ENCODE measurements around the gene UBL4A.
"Not testable (repeated sequence)": the region's sequence is repeated elsewhere in the genome, so short reads cannot be mapped to it uniquely, and the experiment has no call there.

UBL4A gene

DNA sequence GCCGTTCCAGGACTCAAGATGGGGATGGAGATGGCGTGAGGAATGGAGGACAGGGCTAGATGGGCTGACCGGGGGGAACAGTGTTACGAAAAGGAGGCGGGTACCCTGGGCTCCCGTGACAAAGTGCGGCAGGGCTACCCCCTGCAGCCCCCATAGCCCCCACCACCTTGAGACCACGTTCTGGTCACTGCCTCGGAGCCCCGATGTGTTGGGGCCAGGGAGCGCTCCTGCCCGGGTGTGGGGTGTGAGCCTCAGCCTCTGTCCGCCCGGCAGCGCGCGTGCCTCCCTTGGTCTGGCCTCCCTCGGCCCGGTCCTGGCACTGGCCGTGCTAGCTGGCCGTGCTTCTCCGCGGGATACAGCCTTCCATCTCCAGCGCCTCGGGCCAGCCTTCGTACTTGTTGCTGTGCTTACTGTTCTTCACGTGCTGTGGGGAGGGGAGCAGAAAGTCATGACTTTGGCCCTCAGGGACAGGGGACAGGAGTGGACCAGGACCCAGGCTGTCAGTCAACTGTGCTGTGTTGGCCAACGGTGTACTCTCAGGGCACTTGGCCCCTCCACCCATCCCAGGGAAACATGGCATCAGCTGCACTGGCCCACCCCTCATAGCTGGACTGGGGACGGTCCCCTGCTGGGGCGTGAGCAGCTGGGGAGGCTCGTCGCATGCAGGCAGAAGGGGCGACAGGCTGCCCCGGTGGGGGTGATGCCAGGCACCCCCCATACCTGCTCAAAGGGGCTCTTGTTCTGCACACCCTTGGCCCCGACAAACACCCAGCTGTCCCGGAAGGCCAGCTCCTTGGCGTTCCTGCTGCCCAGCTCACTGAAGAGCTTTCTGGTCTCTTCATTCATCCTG, 20.3 kb upstream of the UBL4A start:
- Mint-ChIP-seq H3K27ac (no peak overlapping the region), H3K9me3 (peaks cover 18% of the 10 kb centered on the region), H3K36me3 (ENCODE audit: low read depth) (peaks cover 31% of the 10 kb centered on the region), H3K4me3 (no peak overlapping the region), H3K27me3 (ENCODE audit: low read depth) (peaks cover 3% of the 10 kb centered on the region), H3K4me1 (no peaks in the 10 kb centered on the region)
- TF ChIP-seq, protein P1, sequence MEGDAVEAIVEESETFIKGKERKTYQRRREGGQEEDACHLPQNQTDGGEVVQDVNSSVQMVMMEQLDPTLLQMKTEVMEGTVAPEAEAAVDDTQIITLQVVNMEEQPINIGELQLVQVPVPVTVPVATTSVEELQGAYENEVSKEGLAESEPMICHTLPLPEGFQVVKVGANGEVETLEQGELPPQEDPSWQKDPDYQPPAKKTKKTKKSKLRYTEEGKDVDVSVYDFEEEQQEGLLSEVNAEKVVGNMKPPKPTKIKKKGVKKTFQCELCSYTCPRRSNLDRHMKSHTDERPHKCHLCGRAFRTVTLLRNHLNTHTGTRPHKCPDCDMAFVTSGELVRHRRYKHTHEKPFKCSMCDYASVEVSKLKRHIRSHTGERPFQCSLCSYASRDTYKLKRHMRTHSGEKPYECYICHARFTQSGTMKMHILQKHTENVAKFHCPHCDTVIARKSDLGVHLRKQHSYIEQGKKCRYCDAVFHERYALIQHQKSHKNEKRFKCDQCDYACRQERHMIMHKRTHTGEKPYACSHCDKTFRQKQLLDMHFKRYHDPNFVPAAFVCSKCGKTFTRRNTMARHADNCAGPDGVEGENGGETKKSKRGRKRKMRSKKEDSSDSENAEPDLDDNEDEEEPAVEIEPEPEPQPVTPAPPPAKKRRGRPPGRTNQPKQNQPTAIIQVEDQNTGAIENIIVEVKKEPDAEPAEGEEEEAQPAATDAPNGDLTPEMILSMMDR (IDR thresholded peaks at IDR 0.05; ENCODE audit: unreplicated experiment in 3 of 3) = no peak

DNA sequence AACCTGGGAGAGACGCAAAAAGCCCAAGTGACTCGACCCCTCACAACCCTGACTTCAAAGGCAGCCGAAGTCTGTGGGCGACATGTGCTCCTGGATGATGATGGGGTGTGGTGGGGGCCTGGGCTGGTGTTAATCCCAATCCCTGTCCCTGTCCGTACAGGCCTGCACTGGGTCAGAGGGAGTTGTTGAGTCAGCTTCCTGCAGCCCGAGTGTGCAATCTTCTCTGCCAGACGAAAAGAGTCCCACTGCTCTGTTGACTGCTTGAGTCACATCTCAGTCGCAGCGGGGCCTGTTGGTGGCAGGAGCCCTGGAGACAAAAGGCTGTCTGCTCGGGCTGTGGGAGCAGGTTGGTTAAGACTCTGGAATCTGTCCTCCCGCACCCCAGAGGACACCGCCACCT, 19.3 kb upstream of the UBL4A start:
- no peaks in the 10 kb centered on the region for H3K4me1 Mint-ChIP-seq
- H3K9me3 Mint-ChIP-seq = peaks cover 16% of the 10 kb centered on the region
- TF ChIP-seq, protein P1 (IDR thresholded peaks at IDR 0.05; ENCODE audit: unreplicated experiment in 3 of 3) = no peak
- H3K36me3 Mint-ChIP-seq (ENCODE audit: low read depth) = peaks cover 26% of the 10 kb centered on the region
- no peak overlapping the region for H3K27ac Mint-ChIP-seq
- H3K27me3 Mint-ChIP-seq (ENCODE audit: low read depth) = peaks cover 3% of the 10 kb centered on the region
- H3K4me3 Mint-ChIP-seq = no peak overlapping the region

DNA sequence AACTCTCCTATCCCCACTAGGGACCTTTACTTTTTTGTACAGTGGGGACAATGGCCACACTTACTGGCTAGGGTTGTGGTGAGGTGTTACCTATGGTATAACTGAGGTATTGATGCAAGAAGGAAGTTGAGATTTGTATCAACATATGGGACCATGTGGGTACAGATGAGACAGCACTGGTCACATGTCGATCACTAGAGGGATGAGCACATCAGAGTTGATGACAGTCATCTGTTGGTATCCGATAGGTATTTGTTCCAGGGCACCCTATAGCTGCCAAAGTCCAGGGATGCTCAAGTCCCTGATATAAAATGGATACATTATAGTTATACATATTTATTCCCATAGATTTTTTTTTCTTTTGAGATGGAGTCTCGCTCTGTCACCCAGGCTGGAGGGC, 16.6 kb upstream of the UBL4A start:
- Mint-ChIP-seq H3K9me3 (peaks cover 9% of the 10 kb centered on the region), H3K4me3 (no peak overlapping the region), H3K27me3 (ENCODE audit: low read depth) (no peaks in the 10 kb centered on the region), H3K4me1 (no peaks in the 10 kb centered on the region), H3K36me3 (ENCODE audit: low read depth) (peaks cover 10% of the 10 kb centered on the region), H3K27ac (no peak overlapping the region)
- TF ChIP-seq, protein P1 (IDR thresholded peaks at IDR 0.05; ENCODE audit: unreplicated experiment in 3 of 3) = no peak

DNA sequence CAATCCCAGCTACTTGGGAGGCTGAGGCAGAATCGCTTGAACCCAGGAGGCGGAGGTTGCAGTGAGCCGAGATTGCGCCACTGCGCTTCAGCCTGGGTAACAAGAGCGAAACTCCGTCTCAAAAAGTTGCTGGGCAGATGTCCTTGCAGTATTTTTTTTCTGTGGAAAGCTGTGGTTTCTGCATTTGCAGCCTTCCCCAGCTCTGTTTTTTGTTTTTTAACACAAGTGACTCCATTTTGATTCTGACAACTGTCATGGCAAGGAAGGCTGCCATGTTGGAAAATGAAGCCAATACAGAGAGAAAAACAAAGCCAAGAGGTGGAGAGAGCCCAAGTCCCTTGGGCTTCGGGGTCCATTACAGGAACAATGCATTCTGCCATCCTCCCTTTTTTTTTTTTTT, 15.7 kb upstream of the UBL4A start:
- TF ChIP-seq, protein P1 (IDR thresholded peaks at IDR 0.05; ENCODE audit: unreplicated experiment in 3 of 3) = no peak
- H3K36me3 Mint-ChIP-seq (ENCODE audit: low read depth) = peaks cover 10% of the 10 kb centered on the region
- no peak overlapping the region for H3K4me3 Mint-ChIP-seq
- no peaks in the 10 kb centered on the region for H3K27me3 Mint-ChIP-seq (ENCODE audit: low read depth)
- no peaks in the 10 kb centered on the region for H3K4me1 Mint-ChIP-seq
- peaks cover 9% of the 10 kb centered on the region for H3K9me3 Mint-ChIP-seq
- no peak overlapping the region for H3K27ac Mint-ChIP-seq

DNA sequence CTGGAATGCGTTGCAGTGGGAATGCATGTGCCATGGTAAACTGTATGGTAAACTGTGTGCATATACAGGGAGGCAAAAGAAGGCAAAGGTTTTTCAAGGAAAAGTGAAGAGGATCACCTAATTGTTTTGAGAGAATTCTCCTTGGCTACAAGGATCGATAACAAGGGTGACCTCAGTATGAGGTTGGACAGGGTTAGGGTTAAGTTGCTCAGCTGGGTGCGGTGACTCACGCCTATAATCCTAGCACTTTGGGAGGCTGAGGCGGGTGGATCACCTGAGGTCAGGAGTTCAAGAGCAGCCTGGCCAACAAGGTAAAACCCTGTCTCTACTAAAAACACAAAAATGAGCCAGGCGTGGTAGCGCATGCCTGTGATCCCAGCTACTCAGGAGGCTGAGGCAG, 15.0 kb upstream of the UBL4A start:
- not testable (repeated sequence) for H3K36me3 Mint-ChIP-seq (ENCODE audit: low read depth); H3K4me3 Mint-ChIP-seq; H3K27ac Mint-ChIP-seq; H3K27me3 Mint-ChIP-seq (ENCODE audit: low read depth); H3K9me3 Mint-ChIP-seq; H3K4me1 Mint-ChIP-seq

DNA sequence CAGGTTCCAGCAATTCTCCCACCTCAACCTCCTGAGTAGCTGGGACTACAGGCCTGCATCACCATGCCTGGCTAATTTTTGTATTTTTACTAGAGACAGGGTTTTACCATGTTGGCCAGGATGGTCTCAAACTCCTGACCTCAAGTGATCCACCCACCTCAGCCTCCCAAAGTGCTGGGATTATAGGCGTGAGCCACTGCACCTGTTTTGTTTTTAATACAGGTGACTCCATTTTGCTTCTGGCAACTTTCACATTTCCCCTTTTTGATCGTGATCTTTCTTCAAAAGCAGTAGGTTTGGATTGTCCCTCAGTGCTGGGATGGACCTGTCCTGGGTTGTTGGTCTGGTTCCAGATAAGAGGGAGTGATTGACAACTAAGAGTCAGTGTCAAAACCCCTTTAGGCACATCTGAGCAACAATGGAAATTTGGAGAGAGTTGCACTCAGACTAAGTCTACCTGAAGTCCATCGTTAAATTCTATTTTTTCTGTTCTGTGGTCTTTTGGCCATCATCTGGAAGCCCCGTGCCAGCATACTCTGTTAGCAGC, 10.2 kb upstream of the UBL4A start:
- not testable (repeated sequence) for H3K27me3 Mint-ChIP-seq (ENCODE audit: low read depth); H3K36me3 Mint-ChIP-seq (ENCODE audit: low read depth); H3K27ac Mint-ChIP-seq; H3K9me3 Mint-ChIP-seq; H3K4me1 Mint-ChIP-seq; H3K4me3 Mint-ChIP-seq

DNA sequence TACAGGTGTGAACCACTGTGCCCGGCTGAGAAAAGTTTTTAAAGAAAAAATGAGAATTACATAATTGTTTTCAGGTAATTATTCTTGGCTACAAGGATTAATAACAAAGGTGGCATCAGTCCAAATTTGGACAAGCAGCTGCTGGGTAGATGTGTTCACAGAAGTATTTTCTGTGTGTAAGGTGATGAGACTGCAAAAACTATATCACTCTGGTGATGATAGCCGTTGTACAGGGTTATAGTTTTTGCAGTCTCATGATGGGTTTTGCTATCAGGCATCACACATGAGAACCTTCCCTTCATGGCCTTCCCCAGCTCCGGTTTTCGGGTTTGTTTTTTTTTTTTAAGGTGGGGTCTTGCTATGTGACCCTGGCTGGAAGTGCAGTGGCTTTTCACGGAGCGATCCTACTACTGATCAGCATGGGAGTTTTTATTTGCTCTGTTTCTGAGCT, 9.1 kb upstream of the UBL4A start:
- Mint-ChIP-seq H3K36me3 (ENCODE audit: low read depth) (no peaks in the 10 kb centered on the region), H3K4me3 (no peak overlapping the region), H3K27me3 (ENCODE audit: low read depth) (no peaks in the 10 kb centered on the region), H3K4me1 (no peaks in the 10 kb centered on the region), H3K9me3 (peaks cover 6% of the 10 kb centered on the region), H3K27ac (no peak overlapping the region)
- TF ChIP-seq, protein P1 (IDR thresholded peaks at IDR 0.05; ENCODE audit: unreplicated experiment in 3 of 3) = no peak
